ENCODE data around the gene CBFA2T2.

GRCh38 chr20:33664085-33664761 is 174.3 kb downstream of the CBFA2T2 start:
- TF ChIP-seq, protein P1, sequence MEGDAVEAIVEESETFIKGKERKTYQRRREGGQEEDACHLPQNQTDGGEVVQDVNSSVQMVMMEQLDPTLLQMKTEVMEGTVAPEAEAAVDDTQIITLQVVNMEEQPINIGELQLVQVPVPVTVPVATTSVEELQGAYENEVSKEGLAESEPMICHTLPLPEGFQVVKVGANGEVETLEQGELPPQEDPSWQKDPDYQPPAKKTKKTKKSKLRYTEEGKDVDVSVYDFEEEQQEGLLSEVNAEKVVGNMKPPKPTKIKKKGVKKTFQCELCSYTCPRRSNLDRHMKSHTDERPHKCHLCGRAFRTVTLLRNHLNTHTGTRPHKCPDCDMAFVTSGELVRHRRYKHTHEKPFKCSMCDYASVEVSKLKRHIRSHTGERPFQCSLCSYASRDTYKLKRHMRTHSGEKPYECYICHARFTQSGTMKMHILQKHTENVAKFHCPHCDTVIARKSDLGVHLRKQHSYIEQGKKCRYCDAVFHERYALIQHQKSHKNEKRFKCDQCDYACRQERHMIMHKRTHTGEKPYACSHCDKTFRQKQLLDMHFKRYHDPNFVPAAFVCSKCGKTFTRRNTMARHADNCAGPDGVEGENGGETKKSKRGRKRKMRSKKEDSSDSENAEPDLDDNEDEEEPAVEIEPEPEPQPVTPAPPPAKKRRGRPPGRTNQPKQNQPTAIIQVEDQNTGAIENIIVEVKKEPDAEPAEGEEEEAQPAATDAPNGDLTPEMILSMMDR (conservative IDR thresholded peaks at IDR 0.05), result no peak
- no peak for TF ChIP-seq EZH2 (IDR thresholded peaks at IDR 0.05; ENCODE audit: low read depth)
